ENCODE results near the gene HMGXB4. TPM values are rescaled to one million over a fixed set of nuclear protein-coding genes. Genes with fewer than 3 reads are reported as not detected.
"Not testable (repeated sequence)": the region's sequence is repeated elsewhere in the genome, so short reads cannot be mapped to it uniquely, and the experiment has no call there.

The HMGXB4 gene, protein sequence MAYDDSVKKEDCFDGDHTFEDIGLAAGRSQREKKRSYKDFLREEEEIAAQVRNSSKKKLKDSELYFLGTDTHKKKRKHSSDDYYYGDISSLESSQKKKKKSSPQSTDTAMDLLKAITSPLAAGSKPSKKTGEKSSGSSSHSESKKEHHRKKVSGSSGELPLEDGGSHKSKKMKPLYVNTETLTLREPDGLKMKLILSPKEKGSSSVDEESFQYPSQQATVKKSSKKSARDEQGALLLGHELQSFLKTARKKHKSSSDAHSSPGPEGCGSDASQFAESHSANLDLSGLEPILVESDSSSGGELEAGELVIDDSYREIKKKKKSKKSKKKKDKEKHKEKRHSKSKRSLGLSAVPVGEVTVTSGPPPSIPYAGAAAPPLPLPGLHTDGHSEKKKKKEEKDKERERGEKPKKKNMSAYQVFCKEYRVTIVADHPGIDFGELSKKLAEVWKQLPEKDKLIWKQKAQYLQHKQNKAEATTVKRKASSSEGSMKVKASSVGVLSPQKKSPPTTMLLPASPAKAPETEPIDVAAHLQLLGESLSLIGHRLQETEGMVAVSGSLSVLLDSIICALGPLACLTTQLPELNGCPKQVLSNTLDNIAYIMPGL
- polyA plus RNA-seq (2013, experiment 1 of 2; ENCODE audit: insufficient read length), result 22.9 TPM
- polyA plus RNA-seq (2013, experiment 2 of 2; ENCODE audit: insufficient read length), result 21.3 TPM

DNA sequence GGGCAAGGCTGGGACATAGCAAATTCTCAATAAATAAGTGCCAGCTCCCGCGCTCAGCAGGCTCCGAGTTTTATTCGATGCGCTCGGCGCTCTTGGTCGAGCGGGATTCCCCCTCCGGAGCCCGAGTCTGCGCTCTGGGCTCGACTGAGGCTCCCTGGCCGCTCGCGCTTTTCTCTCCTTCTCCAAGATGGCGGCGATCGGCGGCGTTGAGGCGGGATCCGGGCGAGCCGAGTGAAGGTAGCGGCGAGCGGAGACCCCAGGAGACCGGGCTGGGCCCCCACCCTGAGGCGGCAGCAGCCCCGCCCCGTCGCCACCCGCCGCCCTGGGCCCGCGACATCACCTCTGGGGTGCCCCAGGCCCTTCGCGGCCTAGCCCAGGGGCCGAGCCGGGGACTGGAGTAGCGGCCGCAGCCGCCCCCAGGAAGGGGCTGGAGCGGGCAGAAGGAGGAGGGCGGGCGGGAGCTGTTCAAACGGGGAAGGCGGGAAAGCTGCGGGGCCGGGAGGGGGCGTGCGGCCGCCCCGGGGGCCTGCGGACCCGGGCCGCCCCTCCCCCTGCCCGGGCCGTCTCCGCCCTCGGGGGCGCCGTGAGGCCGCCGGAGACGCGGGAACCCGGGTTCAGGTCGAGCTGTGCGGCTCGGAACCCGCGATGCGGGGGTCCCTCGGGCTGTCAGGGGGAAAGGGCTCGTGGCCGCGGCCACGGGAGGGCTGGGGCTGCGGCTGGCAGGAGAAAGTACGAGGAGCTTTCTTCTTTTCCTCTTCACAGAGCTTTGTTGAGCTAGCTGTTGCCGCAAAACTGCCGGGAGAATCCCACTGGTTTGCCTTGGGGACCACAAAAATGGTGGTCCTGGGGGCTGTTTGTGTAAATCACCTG is at the start of gene HMGXB4:
Gene HMGXB4, plus strand, starts transcription at position 173 of the 870 bp plus-strand sequence. CDS start 4,898 bp downstream, outside the sequence.
- peak; percentile 88 for DNase-seq

DNA sequence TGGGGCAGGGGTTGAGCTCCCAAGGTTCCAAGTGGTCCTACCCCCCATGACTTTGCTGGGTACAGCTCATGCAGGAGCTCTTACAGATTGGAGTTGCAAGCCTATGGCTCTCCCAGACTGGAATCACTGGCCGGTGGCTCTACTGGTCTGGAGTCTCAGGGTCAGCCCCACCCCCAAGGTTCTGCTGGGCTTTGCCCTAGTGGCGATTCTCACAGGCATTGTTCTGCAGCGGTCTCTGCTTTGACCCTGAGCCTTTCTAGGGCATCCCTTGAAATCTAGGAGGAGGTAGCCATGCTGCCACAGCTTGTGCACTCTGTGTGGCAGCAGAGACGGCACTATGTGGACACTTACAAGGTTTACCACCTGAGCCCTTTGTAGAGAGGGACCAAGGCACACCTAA is 49.3 kb upstream of the HMGXB4 start:
- DNase-seq, result no peak

DNA sequence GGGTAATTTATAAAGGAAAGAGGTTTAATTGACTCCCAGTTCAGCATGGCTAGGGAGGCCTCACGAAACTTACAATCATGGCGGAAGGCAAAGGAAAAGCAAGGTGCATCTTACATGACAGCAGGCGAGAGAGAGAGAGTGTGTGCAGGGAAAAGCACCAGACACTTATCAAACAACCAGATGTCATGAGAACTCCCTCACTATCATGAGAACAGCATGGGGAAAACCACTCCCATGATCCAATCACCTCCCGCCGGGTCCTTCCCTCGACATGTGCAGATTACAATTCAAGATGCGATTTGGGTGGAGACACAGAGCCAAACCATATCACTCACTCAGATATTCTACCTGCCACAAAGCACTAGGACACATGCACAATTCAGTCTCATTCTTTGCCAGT is 48.1 kb upstream of the HMGXB4 start:
- DNase-seq, result no peak

DNA sequence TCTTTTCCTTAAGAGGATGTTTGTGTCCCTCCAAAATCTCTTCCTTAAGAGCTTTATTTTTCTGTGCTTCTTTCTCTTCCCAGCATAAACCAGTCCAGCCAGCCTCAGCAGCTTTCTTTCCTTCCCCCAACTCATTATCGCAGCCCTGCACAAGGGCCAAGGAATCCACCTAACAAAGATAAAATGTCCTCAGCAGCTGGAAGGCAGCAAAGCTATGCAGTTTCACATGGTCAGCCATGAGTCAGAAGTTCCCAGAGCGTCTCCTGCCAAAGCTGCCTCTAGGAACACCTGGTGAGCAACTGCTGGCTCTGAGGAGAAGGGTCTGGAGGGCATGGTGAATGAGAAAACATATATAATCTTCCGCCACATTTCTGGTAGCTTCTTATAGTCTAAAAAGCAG is 45.3 kb upstream of the HMGXB4 start:
- DNase-seq, result peak; percentile 21

DNA sequence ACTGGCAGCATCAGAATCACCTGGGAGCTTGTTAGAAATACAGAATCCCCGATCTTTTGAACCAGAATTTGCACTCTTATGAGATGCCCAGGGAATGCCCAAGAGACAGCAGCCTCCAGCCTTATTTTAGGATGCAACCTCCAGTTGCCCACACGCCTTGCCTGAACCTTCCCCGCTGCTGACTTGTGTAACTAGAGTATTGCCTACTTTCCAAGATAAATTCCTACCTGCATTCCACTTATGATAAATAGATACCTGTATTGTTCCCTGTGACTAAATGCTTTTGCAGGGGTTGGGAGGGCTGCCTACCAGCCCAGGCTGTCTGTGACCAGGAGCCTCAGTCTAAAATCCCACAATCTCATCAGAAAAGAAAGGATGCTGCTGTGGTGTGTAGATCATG is 44.3 kb upstream of the HMGXB4 start:
- no peak for DNase-seq

DNA sequence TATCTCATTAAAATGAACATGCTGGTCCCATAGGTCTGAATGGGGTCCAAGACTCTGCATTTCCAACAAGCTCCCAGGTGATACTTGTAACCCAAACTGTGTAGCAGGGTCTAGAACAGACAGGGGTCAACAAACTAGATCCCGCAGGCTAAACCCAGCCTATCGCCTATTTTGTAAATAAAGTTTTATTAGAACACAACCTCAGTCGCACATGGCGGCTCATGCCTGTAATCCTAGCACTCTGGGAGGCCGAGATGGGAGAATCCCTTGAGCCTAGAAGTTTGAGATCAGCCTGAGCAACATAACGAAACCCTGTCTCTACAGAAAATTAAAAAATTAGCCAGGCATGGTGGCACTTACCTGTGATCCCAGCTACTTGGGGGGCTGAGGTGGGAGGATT is 42.3 kb upstream of the HMGXB4 start:
- no peak for DNase-seq

DNA sequence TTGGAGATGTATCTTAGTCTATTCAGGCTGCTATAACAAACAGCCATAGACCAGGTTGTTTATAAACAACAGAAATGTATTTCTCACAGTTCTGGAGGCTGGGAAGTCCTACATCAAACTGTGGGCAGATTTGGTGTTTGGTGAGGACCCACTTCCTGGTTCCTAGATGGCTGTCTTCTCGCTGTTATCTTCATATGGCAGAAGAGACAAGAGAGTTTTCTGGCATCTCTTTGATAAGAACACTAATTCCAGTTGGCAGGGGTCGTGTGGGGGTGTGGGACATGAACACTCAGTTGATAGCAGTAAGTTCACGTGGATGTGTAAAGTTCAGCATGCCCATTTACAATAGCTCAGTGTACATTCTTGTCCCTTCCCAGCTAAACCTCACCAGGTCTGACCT is 41.3 kb upstream of the HMGXB4 start:
- no peak for DNase-seq

DNA sequence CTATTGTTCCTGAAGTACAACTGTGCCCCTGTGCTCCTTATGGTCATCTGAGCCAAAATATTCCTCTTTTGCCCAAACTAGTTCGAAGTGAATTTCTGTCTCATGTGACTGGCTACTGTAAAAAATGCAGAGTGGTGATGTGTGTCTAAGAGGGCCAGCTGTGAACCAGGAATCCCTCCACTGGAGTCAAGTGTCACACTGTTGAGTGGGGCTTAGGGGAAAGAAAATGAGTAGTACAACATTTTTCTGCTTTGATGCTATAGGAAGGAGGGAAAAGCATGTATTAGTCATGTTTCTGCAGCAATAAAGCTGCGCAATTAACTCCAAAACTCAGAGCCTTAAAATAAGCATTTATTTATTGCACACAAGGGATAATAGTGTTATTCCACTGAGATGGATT is 39.8 kb upstream of the HMGXB4 start:
- DNase-seq, result peak; percentile 47

DNA sequence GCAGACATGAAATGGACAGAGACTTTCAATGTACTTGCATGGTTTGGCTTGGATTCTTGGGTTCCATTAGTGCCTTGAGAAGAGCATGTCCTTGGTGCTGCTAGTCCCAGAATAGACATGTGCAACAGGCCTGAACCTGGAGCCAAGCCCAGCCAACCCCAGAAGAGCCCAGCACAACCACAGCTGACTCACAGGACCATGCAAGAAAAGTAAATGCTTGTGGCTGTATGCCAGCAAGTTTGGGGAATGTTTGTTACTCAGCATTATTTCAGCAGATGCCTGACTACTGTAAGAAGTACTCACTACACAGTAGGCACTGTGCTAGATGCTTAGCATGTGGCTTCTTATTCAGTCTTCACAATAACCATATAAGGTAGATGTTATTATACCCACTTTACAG is 39.2 kb upstream of the HMGXB4 start:
- DNase-seq, result peak; percentile 42

DNA sequence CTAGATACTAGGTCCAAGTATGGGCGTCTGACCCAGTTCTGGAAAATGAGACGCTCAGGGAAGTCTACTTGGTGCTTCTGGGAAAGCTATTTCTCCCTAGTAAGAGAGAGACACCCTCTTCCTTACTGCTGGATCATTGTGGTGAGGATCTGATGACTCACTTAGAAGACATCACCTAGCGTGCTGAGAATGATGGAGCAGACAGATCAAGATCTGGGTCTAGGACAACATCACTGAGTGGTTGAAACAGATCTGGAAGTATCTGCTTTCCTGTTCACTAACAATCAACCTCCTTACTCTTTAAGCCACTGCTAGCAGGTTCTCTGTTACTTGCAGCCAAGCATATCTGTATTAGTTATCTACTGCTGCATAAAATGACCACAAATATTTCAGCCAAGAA is 38.3 kb upstream of the HMGXB4 start:
- DNase-seq, result peak; percentile 69

DNA sequence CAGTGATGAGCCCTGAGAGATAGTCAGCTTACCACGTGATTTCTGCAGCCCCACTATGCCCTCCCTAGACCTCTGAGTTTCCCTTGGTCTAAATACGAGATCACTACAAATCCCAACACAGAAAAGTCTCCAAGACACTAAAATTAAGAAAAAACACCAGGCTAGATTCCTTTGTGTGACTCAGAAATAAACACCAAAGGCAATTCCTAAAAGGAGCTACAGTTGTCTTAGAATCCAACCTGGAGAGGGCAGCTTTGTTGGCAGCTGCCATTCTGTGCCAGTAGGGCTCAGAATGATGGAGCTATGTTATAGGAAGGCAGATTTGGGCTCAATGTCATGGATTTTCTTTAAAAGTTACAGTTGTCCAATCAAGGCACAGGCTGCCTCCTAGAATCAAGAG is 37.1 kb upstream of the HMGXB4 start:
- no peak for DNase-seq

DNA sequence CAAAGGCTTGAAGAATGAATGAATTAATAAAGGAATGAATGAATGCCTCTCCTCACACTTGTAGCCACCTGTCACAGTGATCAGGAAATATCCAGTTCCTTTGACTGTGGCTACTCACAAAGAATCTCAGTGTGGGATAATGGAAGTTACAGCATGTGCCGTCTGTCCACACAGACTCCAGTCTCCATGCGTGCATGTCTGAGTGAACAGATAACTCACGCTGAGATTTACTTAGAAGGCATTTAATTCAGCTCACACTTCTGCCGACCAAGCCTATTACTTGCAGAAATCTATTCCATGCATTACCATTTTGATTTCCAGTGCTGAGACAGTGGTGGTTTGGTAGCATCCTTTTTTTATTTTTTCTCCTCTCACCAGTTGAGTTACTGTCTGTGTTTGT is 32.3 kb upstream of the HMGXB4 start:
- no peak for DNase-seq

DNA sequence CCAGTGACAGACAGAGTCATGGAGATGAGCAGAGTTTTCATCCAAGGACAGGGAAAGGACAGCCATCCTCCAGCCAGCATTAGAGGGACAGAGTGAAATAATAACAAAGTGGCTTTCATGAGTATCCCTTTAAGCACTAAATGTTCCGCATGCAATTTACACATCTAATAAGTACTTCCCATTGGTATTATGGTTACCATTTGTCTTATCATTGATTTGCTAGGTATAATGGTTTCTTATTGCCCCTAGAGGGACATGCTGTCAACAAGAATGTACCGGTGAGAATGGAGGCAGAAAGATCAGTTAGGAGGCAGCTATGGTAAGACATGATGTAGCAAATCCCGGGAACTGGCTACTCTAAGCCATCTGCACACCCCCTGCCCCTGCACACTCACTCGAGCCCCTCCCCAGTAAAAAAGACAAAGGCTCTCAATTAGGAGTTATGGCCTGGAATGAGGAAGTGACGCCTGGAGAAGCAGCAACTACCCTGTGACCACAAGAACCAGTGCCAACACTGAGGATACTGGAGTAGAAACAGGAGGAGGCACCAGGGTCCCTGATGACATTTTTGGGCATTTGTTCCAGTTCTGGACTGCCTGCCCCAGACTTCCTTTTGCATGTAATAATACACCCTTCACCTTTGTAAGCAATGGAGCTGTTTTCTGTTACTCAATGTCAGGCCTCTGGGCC is 30.2 kb upstream of the HMGXB4 start:
- DNase-seq, result no peak

DNA sequence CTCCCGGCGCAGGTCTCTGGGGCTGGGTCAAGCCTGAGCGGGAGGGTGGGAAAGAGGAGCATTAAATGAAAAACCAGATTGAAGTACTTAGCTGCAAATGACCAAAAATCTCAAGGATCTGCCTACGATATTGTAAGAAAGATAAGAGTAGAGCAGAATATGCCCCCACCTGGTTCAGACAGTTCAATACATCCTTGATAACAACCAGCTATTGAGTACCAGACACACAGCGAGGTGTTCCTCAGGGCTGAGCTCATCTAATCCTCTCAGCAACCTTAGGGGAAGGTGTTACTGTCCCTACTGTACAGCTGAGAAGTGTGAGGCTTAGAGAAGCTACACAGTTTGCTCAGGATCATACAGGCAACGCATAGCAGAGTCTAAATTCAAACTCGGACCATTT is 27.4 kb upstream of the HMGXB4 start:
- DNase-seq, result no peak

DNA sequence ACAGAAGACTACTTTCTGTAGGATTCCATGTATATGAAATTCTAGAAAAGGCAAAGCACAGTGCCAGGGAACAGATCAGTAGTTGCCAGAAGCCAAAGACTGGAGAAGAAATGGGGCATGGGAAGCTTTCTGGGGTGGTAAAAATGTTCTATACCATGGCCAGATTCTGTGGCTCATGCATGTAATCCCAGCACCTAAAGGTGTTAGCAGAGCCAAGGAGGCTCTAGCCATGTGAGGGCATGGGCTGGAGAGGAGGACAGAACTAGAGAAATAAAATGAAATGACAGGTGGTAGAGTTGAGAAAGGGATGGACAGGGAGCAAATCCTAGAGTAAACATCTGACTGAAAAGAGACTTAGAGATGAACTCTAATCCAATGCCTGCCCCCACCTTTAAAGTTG is 26.9 kb upstream of the HMGXB4 start:
- DNase-seq, result no peak

DNA sequence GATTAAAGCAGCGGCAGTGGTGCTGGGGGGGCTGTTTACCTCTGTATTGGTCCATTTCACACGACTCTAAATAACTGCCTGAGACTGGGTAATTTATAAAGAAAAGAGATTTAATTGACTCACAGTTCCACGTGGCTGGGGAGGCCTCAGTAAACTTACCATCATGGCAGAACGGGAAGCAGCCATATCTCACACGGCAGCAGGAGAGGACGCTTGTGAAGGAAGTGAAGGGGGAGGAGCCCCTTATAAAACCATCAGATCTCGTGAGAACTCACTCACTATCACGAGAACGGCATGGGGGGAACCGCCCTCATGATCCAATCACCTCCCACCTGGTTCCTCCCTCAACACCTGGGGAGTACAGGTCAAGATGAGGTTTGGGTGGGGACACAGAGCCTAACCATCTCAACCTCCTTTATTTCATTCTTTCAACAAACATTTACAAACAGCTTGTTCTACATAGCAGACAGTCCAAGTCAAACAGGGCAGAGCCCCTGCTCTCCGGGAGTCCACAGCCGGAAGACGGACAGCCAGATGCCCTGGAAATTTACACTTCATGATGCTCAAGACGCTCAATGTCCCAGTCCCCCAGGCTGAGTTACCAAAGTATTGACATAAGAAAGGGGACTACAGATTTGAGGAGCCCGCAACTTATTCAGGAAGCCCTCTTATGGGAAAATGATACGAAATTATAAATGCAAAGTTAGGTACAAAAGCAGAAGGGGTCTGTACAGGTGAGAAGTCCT is 26.3 kb upstream of the HMGXB4 start:
- no peak for DNase-seq

DNA sequence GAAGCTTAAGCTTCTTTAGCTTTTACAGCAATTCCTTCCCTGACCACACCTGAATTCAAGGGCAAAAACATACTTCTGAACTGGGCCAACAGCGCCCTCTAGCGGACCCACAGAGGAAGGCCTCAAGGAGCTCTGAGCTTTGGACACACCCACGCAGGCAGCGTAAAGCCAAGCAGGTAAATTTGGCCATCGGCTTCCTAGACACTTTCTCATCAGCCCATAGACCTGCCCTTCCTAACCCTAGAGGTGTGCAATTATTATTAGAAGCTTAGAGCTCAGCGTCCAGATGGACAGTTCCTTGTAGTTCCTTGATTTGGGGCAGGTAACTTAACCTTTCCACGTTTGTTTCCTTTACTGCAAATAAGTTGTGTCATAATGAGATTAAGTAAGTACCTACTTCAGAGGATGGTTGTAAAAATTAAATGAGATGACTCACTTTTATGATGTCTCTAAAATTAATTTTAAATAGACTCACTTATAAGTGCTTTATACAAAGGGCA is 25.7 kb upstream of the HMGXB4 start:
- DNase-seq, result peak; percentile 50

DNA sequence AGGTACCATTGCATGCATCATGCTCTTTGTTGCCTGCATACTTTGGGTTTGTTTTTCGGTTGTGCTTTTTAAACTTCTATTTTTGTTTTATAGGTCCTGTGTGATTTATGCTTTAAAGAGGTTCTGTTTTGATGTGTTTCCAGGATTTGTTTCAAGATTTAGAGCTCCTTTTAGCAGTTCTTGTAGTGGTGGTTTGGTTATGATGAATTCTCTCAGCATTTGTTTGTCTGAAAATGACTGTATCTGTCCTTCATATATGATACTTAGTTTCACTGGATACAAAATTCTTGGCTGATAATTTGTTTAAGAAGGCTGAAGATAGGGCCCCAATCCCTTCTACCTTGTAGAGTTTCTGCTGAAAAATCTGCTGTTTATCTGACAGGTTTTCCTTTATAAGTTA is 18.5 kb upstream of the HMGXB4 start:
- DNase-seq, result not testable (repeated sequence)

DNA sequence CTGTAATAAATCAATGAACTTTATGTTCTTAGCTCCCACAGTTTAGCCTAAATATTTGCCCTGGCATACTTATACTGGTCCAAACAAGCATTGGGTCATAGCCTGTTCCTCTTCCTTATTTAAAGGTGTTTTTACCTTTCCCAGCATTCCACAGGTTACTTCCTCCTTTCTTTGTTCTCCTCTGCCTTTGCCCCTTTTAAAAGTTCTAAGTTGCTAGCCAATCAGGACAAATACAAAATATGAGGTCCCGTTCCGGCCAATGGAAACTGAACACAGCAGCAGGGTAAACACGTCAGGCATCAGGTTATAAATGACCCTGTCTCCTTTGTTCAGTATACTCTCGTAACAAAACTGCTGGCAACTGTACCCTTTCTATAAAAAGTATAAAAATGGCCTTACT is 12.8 kb upstream of the HMGXB4 start:
- DNase-seq, result not testable (repeated sequence)

DNA sequence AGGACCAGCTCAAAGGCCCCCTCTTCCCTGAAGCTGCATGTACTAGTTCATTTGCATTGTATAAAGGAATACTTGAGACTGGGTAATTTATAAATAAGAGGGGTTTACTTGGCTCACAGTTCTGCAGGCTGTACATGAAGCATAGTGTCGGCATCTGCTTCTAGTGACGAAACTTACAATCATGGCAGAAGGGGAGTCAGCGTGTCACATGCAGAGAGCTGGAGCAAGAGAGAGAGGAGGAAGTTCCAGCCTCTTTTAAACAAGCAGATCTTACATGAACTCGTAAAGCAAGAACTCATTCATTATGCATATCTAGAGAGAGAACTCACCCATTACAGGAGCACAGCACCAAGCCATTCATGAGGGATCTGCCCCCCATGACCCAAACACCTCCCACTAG is 7.1 kb upstream of the HMGXB4 start:
- DNase-seq, result no peak

DNA sequence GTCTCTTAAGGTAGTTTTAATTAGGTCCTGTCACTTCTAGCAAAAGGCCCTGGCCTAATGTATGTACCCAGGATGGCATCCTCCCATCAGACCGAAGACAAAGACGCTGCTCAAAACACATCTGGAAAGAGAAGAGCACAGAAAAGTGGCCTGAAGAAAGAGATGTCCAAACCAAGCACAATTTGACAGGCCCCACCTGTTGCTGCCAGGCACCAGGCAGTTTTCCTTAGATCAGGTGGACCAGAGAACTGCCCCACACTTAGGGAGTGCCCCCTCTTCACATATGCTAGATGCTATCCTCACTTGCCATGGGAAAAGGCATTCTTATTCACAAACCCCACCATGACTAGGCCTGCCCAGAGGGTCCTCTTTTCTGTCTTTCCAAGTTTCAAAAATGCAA is 3.3 kb upstream of the HMGXB4 start:
- no peak for DNase-seq

DNA sequence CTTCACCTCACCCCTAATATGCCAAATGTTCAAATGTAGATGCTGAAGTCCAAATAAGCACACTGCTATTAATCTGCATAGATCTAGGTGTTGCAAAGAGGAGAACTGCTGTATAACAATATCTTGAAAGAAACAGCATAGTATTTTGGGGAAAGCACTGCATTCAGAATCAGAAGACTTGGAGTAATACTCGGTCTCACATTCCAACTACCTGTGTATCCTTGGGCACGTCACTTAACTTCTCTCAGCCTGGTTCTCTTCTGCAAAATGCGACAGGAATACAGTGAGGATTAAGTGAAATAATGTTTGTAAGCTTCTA is 332 bp upstream of the HMGXB4 start:
- no peak for DNase-seq

All from fibroblast of skin of abdomen (primary cell).